Duodenal mucosa (tissue), 2 donors: ENCODE data around the gene REPIN1.

Experiments used
- H3K27ac ChIP-seq: one replicate; pipeline ENCODE4 v1.7.0; 2013; ENCODE audit warnings: low read depth, low read length
- H3K27me3 ChIP-seq, 2 donors: one replicate each; pipeline ENCODE4 v1.7.0; 2013; ENCODE audit warnings: low read length in 2 of 2, control low read depth in 1 of 2; ENCODE audit not compliant: insufficient read depth in 2 of 2, control insufficient read depth in 1 of 2
- H3K36me3 ChIP-seq, 2 donors: one replicate each; pipeline ENCODE4 v1.7.0; 2013; ENCODE audit warnings: low read length in 2 of 2, control low read depth in 1 of 2; ENCODE audit not compliant: insufficient read depth in 2 of 2, control insufficient read depth in 1 of 2
- H3K4me1 ChIP-seq, 2 donors: one replicate each; pipeline ENCODE4 v1.7.0; 2013; ENCODE audit warnings: low read length in 2 of 2, control low read depth in 1 of 2; ENCODE audit not compliant: insufficient read depth in 2 of 2, control insufficient read depth in 1 of 2
- H3K4me3 ChIP-seq, 2 donors: one replicate each; pipeline ENCODE4 v1.7.0; 2013; ENCODE audit warnings: low read length in 2 of 2, low read depth in 1 of 2
- H3K9ac ChIP-seq, 2 donors: one replicate each; pipeline ENCODE4 v1.7.0; 2013; ENCODE audit warnings: low read length in 2 of 2, low read depth in 1 of 2
- H3K9me3 ChIP-seq, 2 donors: one replicate each; pipeline ENCODE4 v1.7.0; 2013; ENCODE audit warnings: low read length in 2 of 2, control low read depth in 1 of 2; ENCODE audit not compliant: control insufficient read depth in 1 of 2

REPIN1 gene

GRCh38 chr7:150374026-150374425 is 5.4 kb downstream of the REPIN1 start:
- Histone ChIP-seq H3K4me1 (peaks cover 74 to 82% of the 10 kb centered on the region in 2 donors), H3K27ac (peak overlapping the region; percentile 50), H3K36me3 (peaks cover 10 to 27% of the 10 kb centered on the region in 2 donors), H3K4me3 (peak overlapping the region in 1 of 2 donors; percentile 2), H3K9me3 (no peaks in the 10 kb centered on the region), H3K9ac (peak overlapping the region; percentile 16 to 47), H3K27me3 (no peaks in the 10 kb centered on the region)

- Histone ChIP-seq H3K4me3 (peak overlapping the region in 1 of 2 donors; percentile 2), H3K9ac (peak overlapping the region in 1 of 2 donors; percentile 47), H3K9me3 (no peaks in the 10 kb centered on the region), H3K36me3 (peaks cover 10 to 27% of the 10 kb centered on the region in 2 donors), H3K27ac (no peak overlapping the region), H3K4me1 (peaks cover 74 to 80% of the 10 kb centered on the region in 2 donors), H3K27me3 (no peaks in the 10 kb centered on the region)
Measured at GRCh38 chr7:150374472-150374871, 5.8 kb downstream of the REPIN1 start.

GRCh38 chr7:150375662-150376521 is 7.3 kb downstream of the REPIN1 start:
- H3K36me3 ChIP-seq = peaks cover 10 to 24% of the 10 kb centered on the region in 2 donors
- H3K27me3 ChIP-seq = no peaks in the 10 kb centered on the region
- H3K4me3 ChIP-seq = no peak overlapping the region
- H3K4me1 ChIP-seq = peaks cover 72 to 76% of the 10 kb centered on the region in 2 donors
- H3K9me3 ChIP-seq = no peaks in the 10 kb centered on the region
- peak overlapping the region in 1 of 2 donors; percentile 56 for H3K9ac ChIP-seq
- no peak overlapping the region for H3K27ac ChIP-seq

DNA sequence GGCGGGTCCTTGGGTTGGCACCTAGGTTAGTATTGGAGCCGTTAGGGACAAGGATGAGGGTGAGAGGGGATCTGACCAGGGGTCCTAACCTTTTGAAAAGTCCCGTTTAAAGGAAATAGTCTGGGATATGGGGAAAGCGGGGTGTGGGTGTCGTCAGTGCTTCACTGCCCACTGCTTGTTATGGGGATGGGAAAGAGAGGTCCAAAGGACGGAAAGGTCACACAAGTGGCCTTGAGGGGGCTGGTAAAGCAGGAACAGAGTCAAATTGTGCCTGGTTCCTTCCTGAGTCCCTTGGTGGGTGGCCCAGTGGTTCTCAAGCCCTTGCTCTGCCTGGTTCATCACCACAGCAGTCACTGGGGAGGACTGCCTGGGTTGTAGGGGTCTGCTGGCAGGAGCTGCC is 7.9 kb downstream of the REPIN1 start:
- peaks cover 10 to 24% of the 10 kb centered on the region in 2 donors for H3K36me3 ChIP-seq
- peak overlapping the region in 1 of 2 donors; percentile 56 for H3K9ac ChIP-seq
- H3K4me1 ChIP-seq = peaks cover 68 to 71% of the 10 kb centered on the region in 2 donors
- no peaks in the 10 kb centered on the region for H3K9me3 ChIP-seq
- H3K27me3 ChIP-seq = no peaks in the 10 kb centered on the region
- H3K4me3 ChIP-seq = peak overlapping the region in 1 of 2 donors; percentile 25
- no peak overlapping the region for H3K27ac ChIP-seq

DNA sequence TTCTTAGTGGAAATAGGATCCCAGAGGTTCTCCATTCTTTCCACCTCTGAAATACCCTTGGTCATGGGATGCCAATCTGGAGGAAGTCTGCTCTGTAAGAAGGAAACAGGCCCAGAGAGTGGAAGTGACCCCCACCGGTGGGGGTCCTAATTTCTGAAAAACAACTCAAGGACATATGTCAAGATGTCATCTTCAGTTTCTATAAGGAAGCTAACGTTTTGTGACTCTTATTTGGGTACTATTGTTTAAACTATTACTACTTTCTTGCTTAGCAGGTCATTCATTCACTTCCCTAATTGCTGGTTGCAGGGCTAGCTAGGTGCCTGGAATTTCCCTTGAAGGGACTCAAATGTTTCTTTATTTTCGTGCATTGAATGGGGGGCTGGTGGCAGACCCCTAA is 8.6 kb downstream of the REPIN1 start:
- Histone ChIP-seq H3K27ac (no peak overlapping the region), H3K27me3 (no peaks in the 10 kb centered on the region), H3K36me3 (peaks cover 10 to 24% of the 10 kb centered on the region in 2 donors), H3K4me1 (peaks cover 69 to 74% of the 10 kb centered on the region in 2 donors), H3K9me3 (no peaks in the 10 kb centered on the region), H3K9ac (peak overlapping the region in 1 of 2 donors; percentile 20), H3K4me3 (no peak overlapping the region)

DNA sequence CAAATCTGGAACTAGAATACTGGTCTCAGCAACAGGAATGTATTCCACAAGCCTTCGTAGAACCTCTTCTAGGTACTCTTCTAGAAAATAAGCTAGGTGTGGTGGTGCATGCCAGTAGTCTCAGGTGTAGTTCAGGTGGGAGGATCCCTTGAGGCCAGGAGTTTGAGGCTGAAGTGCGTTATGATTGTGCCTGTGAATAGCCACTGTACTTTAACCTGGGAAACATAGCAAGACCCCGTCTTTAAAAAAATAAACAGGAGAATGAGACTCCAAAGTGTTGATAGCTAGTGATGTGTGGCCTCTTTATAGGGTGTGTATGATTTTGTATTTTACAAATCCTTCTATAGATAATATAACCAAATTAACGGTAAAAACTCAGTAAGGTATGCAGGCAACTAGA is 9.0 kb downstream of the REPIN1 start:
- Histone ChIP-seq H3K9ac (peak overlapping the region; percentile 87 to 89), H3K27me3 (no peaks in the 10 kb centered on the region), H3K4me3 (no peak overlapping the region), H3K27ac (no peak overlapping the region), H3K36me3 (peaks cover 10 to 19% of the 10 kb centered on the region in 2 donors), H3K9me3 (no peaks in the 10 kb centered on the region), H3K4me1 (peaks cover 69 to 78% of the 10 kb centered on the region in 2 donors)

- peak overlapping the region; percentile 92 for H3K27ac ChIP-seq
- H3K4me3 ChIP-seq = peak overlapping the region; percentile 76 to 80
- H3K36me3 ChIP-seq = peaks cover 5 to 13% of the 10 kb centered on the region in 2 donors
- peak overlapping the region; percentile 87 to 89 for H3K9ac ChIP-seq
- peaks cover 68 to 78% of the 10 kb centered on the region in 2 donors for H3K4me1 ChIP-seq
- no peaks in the 10 kb centered on the region for H3K9me3 ChIP-seq
- no peaks in the 10 kb centered on the region for H3K27me3 ChIP-seq
Measured at GRCh38 chr7:150378115-150378852, 9.7 kb downstream of the REPIN1 start.

GRCh38 chr7:150378853-150379440 is 10.3 kb downstream of the REPIN1 start, which contains the start of gene ZNF775:
TSS of gene ZNF775 (plus strand) at chr7:150379330. CDS start at chr7:150388471, 9,141 bp downstream.
- Histone ChIP-seq H3K9me3 (no peaks in the 10 kb centered on the region), H3K36me3 (peaks cover 0 to 7% of the 10 kb centered on the region in 2 donors), H3K27ac (peak within 1 kb of the TSS; percentile 92), H3K9ac (peak within 1 kb of the TSS; percentile 87 to 89), H3K4me1 (peaks cover 68 to 78% of the 10 kb centered on the region in 2 donors), H3K4me3 (peak within 1 kb of the TSS; percentile 84 to 86), H3K27me3 (no peaks in the 10 kb centered on the region)

DNA sequence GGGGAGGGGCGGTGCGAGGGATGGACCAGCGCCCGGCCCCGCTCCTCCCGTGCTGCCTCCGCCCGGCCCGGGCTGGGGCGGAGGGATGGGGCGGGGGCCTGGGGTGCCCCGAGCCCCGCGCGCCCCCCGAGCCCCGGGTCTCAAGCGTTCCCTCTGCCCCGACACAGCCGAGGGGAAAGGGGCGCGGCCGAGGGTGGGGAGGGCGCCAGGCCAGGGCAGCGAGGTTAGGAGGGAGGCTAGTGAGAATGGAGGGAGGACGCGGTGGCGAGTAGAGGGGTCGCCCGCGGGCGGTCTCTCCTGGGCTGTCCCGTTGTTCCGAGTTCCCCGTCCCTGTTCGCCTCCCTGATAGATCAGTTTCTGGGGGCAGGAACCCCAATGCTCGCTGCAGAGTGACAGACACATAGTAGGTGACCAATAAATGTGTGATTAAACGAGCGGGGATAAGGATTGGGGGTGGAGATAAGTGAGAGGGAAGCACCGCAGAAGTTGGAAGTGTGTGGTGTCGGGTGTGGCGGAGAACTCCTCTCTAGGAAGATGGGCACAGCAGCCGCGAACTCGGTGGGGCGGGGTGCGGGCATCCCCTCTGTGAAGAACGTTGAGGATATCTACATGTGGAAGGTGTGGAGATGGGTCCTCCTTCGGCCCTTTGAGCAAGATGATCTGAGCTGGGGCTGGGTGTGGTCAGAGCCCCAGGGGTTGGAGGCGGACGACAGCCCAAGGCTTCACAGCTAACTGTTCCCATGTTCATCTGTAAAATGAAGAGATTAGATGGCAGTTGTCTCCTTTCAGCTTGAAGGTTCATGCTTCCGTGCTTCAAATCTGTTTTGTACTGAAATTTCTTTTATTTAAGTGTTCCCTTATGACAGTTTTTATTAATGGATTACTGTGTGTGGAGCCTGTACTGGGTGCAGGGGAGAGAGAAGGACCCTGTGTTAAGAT is 11.1 kb downstream of the REPIN1 start:
- Histone ChIP-seq H3K4me1 (peaks cover 66 to 78% of the 10 kb centered on the region in 2 donors), H3K27ac (peak overlapping the region; percentile 64), H3K9me3 (no peaks in the 10 kb centered on the region), H3K9ac (peak overlapping the region; percentile 59 to 76), H3K36me3 (no peaks in the 10 kb centered on the region), H3K27me3 (no peaks in the 10 kb centered on the region), H3K4me3 (peak overlapping the region; percentile 84 to 86)
